Right atrium auricular region (tissue), 2 donors: Measurements from ENCODE around the gene MED12L. TPM values are rescaled to one million over a fixed set of nuclear protein-coding genes. Genes with fewer than 3 reads are reported as not detected.

ENCODE experiments used
- DNase-seq: peaks from one replicate; pipeline ENCODE4 v3.0.0-alpha.2; 2019; ENCODE audit warnings: low spot score
- H3K27ac ChIP-seq, 2 donors: fragments of 200-600 bp; sonication (generic); 1 replicate in 1 of 2; 2 replicates in 1 of 2; pipeline ENCODE4 v1.5.1; 2016 to 2019
- H3K27me3 ChIP-seq, 2 donors: fragments of 200-600 bp; sonication (generic); one replicate each; pipeline versions ENCODE4 v1.5.1 to v1.6.0; 2017 to 2019
- H3K36me3 ChIP-seq: fragments of 200-600 bp; sonication (generic); one replicate; pipeline ENCODE4 v1.5.1; 2016
- H3K4me1 ChIP-seq, 2 donors: fragments of 200-600 bp; sonication (generic); one replicate each; pipeline versions ENCODE4 v1.5.1 to v1.6.0; 2017 to 2019
- H3K4me3 ChIP-seq, 2 donors: fragments of 200-600 bp; sonication (generic); 1 replicate in 1 of 2; 2 replicates in 1 of 2; pipeline ENCODE4 v1.5.1; 2017 to 2019; ENCODE audit warnings: mild to moderate bottlenecking in 1 of 2, moderate library complexity in 1 of 2
- H3K9me3 ChIP-seq, 2 donors: fragments of 200-600 bp; sonication (generic); one replicate each; pipeline ENCODE4 v1.5.1; 2019
- total RNA-seq, 2 donors: library from RNA; depleted of rRNA; stranded (reverse); fragments of >200 nt; gene quantifications; one replicate each; pipeline ENCODE4 v1.1.0, GENCODE V29; 2016
- TF ChIP-seq, protein P1 (sequence below), 2 donors: fragments of 200-600 bp; sonication (generic); IDR thresholded peaks; one replicate each; pipeline ENCODE4 v1.5.1; 2019; ENCODE audit warnings: antibody characterized with exemption in 2 of 2

Gene MED12L
- total RNA-seq, 2 donors from 2014 or later: 0.07 to 0.35 TPM

- H3K4me3 ChIP-seq: no peak overlapping the region
- H3K9me3 ChIP-seq: no peaks in the 10 kb centered on the region
- H3K36me3 ChIP-seq: no peaks in the 10 kb centered on the region
- no peak for DNase-seq
- H3K4me1 ChIP-seq: no peaks in the 10 kb centered on the region
- TF ChIP-seq, protein P1, sequence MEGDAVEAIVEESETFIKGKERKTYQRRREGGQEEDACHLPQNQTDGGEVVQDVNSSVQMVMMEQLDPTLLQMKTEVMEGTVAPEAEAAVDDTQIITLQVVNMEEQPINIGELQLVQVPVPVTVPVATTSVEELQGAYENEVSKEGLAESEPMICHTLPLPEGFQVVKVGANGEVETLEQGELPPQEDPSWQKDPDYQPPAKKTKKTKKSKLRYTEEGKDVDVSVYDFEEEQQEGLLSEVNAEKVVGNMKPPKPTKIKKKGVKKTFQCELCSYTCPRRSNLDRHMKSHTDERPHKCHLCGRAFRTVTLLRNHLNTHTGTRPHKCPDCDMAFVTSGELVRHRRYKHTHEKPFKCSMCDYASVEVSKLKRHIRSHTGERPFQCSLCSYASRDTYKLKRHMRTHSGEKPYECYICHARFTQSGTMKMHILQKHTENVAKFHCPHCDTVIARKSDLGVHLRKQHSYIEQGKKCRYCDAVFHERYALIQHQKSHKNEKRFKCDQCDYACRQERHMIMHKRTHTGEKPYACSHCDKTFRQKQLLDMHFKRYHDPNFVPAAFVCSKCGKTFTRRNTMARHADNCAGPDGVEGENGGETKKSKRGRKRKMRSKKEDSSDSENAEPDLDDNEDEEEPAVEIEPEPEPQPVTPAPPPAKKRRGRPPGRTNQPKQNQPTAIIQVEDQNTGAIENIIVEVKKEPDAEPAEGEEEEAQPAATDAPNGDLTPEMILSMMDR (IDR thresholded peaks at IDR 0.05): no peak
- no peak overlapping the region for H3K27ac ChIP-seq
- H3K27me3 ChIP-seq: no peaks in the 10 kb centered on the region
Observed at GRCh38 chr3:151192545-151192944, 107.1 kb downstream of the MED12L start.

DNA sequence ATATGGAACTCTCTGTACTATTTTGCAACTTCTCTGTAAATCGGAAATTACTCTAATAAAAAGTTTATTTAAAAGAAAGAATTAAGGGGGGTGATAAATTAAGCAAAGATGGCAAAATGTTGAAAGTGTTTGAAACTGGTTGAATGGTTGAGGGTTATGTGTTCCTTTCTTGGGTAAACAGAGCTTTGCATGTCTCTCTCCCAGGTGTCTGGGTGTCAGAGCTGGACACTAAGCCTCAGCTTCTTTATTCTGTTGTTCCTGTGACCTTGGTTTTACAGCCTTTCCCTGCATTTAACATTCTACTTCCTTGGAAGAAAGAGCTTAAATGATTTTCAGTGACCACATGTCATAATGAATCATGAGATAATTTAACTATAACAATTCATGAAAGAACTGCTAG lies 110.4 kb downstream of the MED12L start:
- Histone ChIP-seq H3K27ac (no peak overlapping the region), H3K9me3 (no peaks in the 10 kb centered on the region), H3K27me3 (no peaks in the 10 kb centered on the region), H3K4me3 (no peak overlapping the region), H3K36me3 (no peaks in the 10 kb centered on the region), H3K4me1 (no peaks in the 10 kb centered on the region)
- TF ChIP-seq, protein P1 (IDR thresholded peaks at IDR 0.05): no peak
- DNase-seq: no peak

- H3K27me3 ChIP-seq: no peaks in the 10 kb centered on the region
- TF ChIP-seq, protein P1 (IDR thresholded peaks at IDR 0.05): no peak
- DNase-seq: no peak
- H3K4me3 ChIP-seq: no peak overlapping the region
- H3K36me3 ChIP-seq: no peaks in the 10 kb centered on the region
- no peak overlapping the region for H3K27ac ChIP-seq
- no peaks in the 10 kb centered on the region for H3K9me3 ChIP-seq
- no peaks in the 10 kb centered on the region for H3K4me1 ChIP-seq
Observed at GRCh38 chr3:151196434-151196833, 111.0 kb downstream of the MED12L start.

DNA sequence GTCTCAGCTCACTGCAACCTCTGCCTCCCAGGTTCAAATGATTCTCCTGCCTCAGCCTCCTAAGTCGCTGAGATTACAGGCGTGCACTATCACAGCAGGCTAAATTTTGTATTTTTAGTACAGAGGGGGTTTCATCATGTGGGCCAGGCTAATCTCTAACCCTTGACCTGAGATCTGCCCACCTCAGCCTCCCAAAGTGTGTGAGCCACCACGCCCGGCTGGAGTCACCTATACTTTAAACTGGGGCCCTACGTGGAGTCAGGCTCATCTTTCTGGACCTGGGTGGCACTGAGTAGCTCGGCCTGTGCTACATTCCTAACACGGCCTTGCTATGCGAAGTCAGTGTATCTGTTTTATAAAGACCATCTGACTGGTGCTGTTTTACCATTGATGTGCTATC lies 111.8 kb downstream of the MED12L start:
- Histone ChIP-seq H3K4me1 (no peaks in the 10 kb centered on the region), H3K4me3 (no peak overlapping the region)
- TF ChIP-seq, protein P1 (IDR thresholded peaks at IDR 0.05): no peak

DNA sequence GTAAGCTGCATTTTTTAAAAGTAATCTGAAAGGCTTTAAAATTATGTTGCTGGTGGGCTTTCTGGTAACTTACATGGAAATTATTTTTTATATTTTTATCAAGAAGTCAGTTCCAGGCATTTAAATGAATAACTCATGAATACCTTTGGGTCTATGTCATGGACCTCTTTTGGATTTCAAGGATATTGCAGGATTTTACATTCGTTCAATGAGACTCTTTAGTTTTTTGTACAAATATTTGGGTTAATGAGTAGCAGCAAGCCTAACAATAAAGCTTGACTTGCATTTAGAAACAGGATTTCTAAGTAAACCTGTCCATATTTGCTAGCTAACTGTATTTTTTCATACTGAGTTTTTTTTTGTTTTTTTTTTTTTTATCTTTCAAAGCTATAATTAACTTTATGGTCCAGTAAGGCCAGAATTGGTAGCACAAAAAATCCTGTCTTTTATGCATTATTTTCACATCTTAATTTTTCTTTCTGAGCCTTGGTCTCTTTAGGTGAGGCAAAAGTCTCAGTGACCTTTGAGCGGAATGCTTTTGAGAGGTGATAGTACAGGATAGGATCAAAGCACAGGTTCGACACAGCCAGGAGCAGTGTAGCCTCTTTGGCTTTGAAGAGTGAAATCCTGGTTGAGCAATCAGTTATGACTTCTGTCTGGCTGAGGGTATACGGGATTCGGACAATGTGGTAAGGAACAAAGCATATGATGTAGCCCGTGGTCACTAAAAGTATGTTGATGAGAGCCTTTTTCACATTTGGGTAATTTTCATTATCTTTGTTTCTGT lies 112.7 kb downstream of the MED12L start:
- Histone ChIP-seq H3K9me3 (no peaks in the 10 kb centered on the region), H3K27ac (no peak overlapping the region), H3K36me3 (no peaks in the 10 kb centered on the region), H3K4me3 (no peak overlapping the region), H3K4me1 (no peaks in the 10 kb centered on the region), H3K27me3 (no peaks in the 10 kb centered on the region)
- no peak for DNase-seq
- TF ChIP-seq, protein P1 (IDR thresholded peaks at IDR 0.05): no peak

More for the DNA sequence above, 111.8 kb downstream of the MED12L start:
- H3K27me3 ChIP-seq: no peaks in the 10 kb centered on the region
- no peaks in the 10 kb centered on the region for H3K9me3 ChIP-seq
- H3K36me3 ChIP-seq: no peaks in the 10 kb centered on the region
- no peak for DNase-seq
- no peak overlapping the region for H3K27ac ChIP-seq

DNA sequence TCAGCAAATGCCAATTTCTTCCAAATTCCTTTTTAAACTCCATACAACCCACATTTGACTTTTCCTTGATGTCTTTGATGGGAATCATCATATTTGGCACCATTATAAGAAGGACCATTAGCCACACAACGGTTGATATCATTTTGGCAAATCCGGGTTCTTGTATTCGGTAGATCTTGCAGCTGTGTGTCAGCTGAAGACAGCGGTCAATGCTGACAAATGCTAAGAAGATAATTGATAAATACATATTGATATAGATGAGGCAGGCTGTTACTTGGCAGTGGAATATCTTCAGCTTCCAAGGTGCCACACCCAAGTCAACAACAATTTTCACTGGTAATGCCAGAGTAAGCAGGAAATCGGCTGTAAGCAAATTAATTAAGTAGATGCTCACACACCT lies 113.4 kb downstream of the MED12L start:
- H3K36me3 ChIP-seq: no peaks in the 10 kb centered on the region
- H3K27ac ChIP-seq: no peak overlapping the region
- DNase-seq: no peak
- no peaks in the 10 kb centered on the region for H3K9me3 ChIP-seq
- TF ChIP-seq, protein P1 (IDR thresholded peaks at IDR 0.05): no peak
- H3K27me3 ChIP-seq: no peaks in the 10 kb centered on the region
- H3K4me3 ChIP-seq: no peak overlapping the region
- H3K4me1 ChIP-seq: no peaks in the 10 kb centered on the region
